NT2/D1 (cell line): ENCODE measurements around the gene TSSC4.

Experiments
- SUZ12 ChIP-seq: IDR thresholded peaks from 2 replicates; pipeline ENCODE4 v1.6.1; 2011; ENCODE audit not compliant: insufficient read length, insufficient read depth; ENCODE audit errors: extremely low read depth
- YY1 ChIP-seq: IDR thresholded peaks from 2 replicates; pipeline ENCODE4 v1.6.1; 2011; ENCODE audit not compliant: insufficient read length, insufficient read depth
- ZNF274 ChIP-seq: IDR thresholded peaks from 2 replicates; pipeline ENCODE4 v1.6.1; 2011; ENCODE audit warnings: mild to moderate bottlenecking, low read depth, low read length

GRCh38 chr11:2369896-2370295, 30.7 kb upstream of the TSSC4 start:
- no peak for TF ChIP-seq YY1
- no peak for TF ChIP-seq SUZ12
- no peak for TF ChIP-seq ZNF274
